Prostate gland (tissue), 2 donors: Measurements from ENCODE around the gene TNFAIP8L2.
A peak's percentile ranks its signal among the peaks of the same experiment; 100 is the strongest.

Experiments
- CTCF ChIP-seq, 4 experiments: fragments of 200-600 bp in 2 of 4; fragments of 450-650 bp in 2 of 4; sonication (generic) in 2 of 4; IDR thresholded peaks; 1 replicate in 3 of 4; 2 replicates in 1 of 4; pipeline ENCODE4 v1.5.1; 2016 to 2019; ENCODE audit warnings: antibody characterized with exemption in 4 of 4, mild to moderate bottlenecking in 2 of 4, moderate library complexity in 2 of 4
- POLR2A ChIP-seq: fragments of 450-650 bp; IDR thresholded peaks from one replicate; pipeline ENCODE4 v1.6.1; 2016; ENCODE audit warnings: antibody characterized with exemption, mild to moderate bottlenecking
- POLR2AphosphoS5 ChIP-seq: sonication (generic); formaldehyde crosslinking; IDR thresholded peaks from one replicate; pipeline ENCODE4 v1.6.1; 2017; ENCODE audit warnings: antibody characterized with exemption

- peak; percentile 97 for TF ChIP-seq POLR2AphosphoS5
- peak in 2 of 4 experiments; percentile 43 to 52 for TF ChIP-seq CTCF (IDR thresholded peaks at IDR 0.05)
- TF ChIP-seq POLR2A: peak; percentile 64
These were observed 33.4 kb downstream of the TNFAIP8L2 start, which contains the start of gene VPS72 for GRCh38 chr1:151189637-151190445.
